ENCODE data around the gene LRFN4.
A peak's percentile ranks its signal among the peaks of the same experiment; 100 is the strongest.

LRFN4 gene

GRCh38 chr11:66834539-66834845 is 22.4 kb upstream of the LRFN4 start:
- Histone ChIP-seq H3K27ac (ENCODE audit: low read depth in 2 of 2, low read length in 2 of 2) (no peak overlapping the region), H3K4me3 (ENCODE audit: low read length in 2 of 2) (no peak overlapping the region), H3K27me3 (ENCODE audit: control insufficient read depth in 2 of 2, insufficient read depth in 2 of 2, low read length in 2 of 2) (no peaks in the 10 kb centered on the region), H3K4me1 (ENCODE audit: control insufficient read depth in 2 of 2, insufficient read depth in 2 of 2, low read length in 2 of 2) (no peaks in the 10 kb centered on the region), H3K9ac (ENCODE audit: low read depth in 1 of 2, low read length in 2 of 2) (no peak overlapping the region), H3K36me3 (ENCODE audit: control insufficient read depth in 2 of 2, insufficient read depth in 2 of 2, low read length in 2 of 2) (peaks cover 5 to 15% of the 10 kb centered on the region in 2 donors), H3K9me3 (ENCODE audit: control insufficient read depth in 2 of 2, low read length in 2 of 2) (no peaks in the 10 kb centered on the region)

GRCh38 chr11:66834943-66835342 is 21.9 kb upstream of the LRFN4 start:
- peaks cover 5 to 16% of the 10 kb centered on the region in 2 donors for H3K36me3 ChIP-seq (ENCODE audit: control insufficient read depth in 2 of 2, insufficient read depth in 2 of 2, low read length in 2 of 2)
- no peak overlapping the region for H3K4me3 ChIP-seq (ENCODE audit: low read length in 2 of 2)
- no peaks in the 10 kb centered on the region for H3K4me1 ChIP-seq (ENCODE audit: control insufficient read depth in 2 of 2, insufficient read depth in 2 of 2, low read length in 2 of 2)
- no peak overlapping the region for H3K27ac ChIP-seq (ENCODE audit: low read depth in 2 of 2, low read length in 2 of 2)
- no peaks in the 10 kb centered on the region for H3K27me3 ChIP-seq (ENCODE audit: control insufficient read depth in 2 of 2, insufficient read depth in 2 of 2, low read length in 2 of 2)
- no peak overlapping the region for H3K9ac ChIP-seq (ENCODE audit: low read depth in 1 of 2, low read length in 2 of 2)
- H3K9me3 ChIP-seq (ENCODE audit: control insufficient read depth in 2 of 2, low read length in 2 of 2), result no peaks in the 10 kb centered on the region

- H3K9me3 ChIP-seq (ENCODE audit: control insufficient read depth in 2 of 2, low read length in 2 of 2), result no peaks in the 10 kb centered on the region
- H3K27me3 ChIP-seq (ENCODE audit: control insufficient read depth in 2 of 2, insufficient read depth in 2 of 2, low read length in 2 of 2), result no peaks in the 10 kb centered on the region
- H3K9ac ChIP-seq (ENCODE audit: low read depth in 1 of 2, low read length in 2 of 2), result no peak overlapping the region
- no peak overlapping the region for H3K4me3 ChIP-seq (ENCODE audit: low read length in 2 of 2)
- H3K36me3 ChIP-seq (ENCODE audit: control insufficient read depth in 2 of 2, insufficient read depth in 2 of 2, low read length in 2 of 2), result peaks cover 8 to 22% of the 10 kb centered on the region in 2 donors
- H3K4me1 ChIP-seq (ENCODE audit: control insufficient read depth in 2 of 2, insufficient read depth in 2 of 2, low read length in 2 of 2), result no peaks in the 10 kb centered on the region
- H3K27ac ChIP-seq (ENCODE audit: low read depth in 2 of 2, low read length in 2 of 2), result no peak overlapping the region
These were observed 21.0 kb upstream of the LRFN4 start for GRCh38 chr11:66835768-66836405.

- peaks cover 22 to 24% of the 10 kb centered on the region in 2 donors for H3K4me1 ChIP-seq (ENCODE audit: control insufficient read depth in 2 of 2, insufficient read depth in 2 of 2, low read length in 2 of 2)
- H3K9me3 ChIP-seq (ENCODE audit: control insufficient read depth in 2 of 2, low read length in 2 of 2), result no peaks in the 10 kb centered on the region
- H3K36me3 ChIP-seq (ENCODE audit: control insufficient read depth in 2 of 2, insufficient read depth in 2 of 2, low read length in 2 of 2), result peaks cover 8 to 28% of the 10 kb centered on the region in 2 donors
- no peak overlapping the region for H3K4me3 ChIP-seq (ENCODE audit: low read length in 2 of 2)
- H3K27me3 ChIP-seq (ENCODE audit: control insufficient read depth in 2 of 2, insufficient read depth in 2 of 2, low read length in 2 of 2), result no peaks in the 10 kb centered on the region
- no peak overlapping the region for H3K9ac ChIP-seq (ENCODE audit: low read depth in 1 of 2, low read length in 2 of 2)
- H3K27ac ChIP-seq (ENCODE audit: low read depth in 2 of 2, low read length in 2 of 2), result no peak overlapping the region
These were observed 16.4 kb upstream of the LRFN4 start for GRCh38 chr11:66840317-66841091.

- Histone ChIP-seq H3K9ac (ENCODE audit: low read depth in 1 of 2, low read length in 2 of 2) (peak overlapping the region; percentile 95 to 97), H3K4me3 (ENCODE audit: low read length in 2 of 2) (peak overlapping the region; percentile 87 to 95), H3K9me3 (ENCODE audit: control insufficient read depth in 2 of 2, low read length in 2 of 2) (no peaks in the 10 kb centered on the region), H3K27me3 (ENCODE audit: control insufficient read depth in 2 of 2, insufficient read depth in 2 of 2, low read length in 2 of 2) (no peaks in the 10 kb centered on the region), H3K27ac (ENCODE audit: low read depth in 2 of 2, low read length in 2 of 2) (no peak overlapping the region), H3K36me3 (ENCODE audit: control insufficient read depth in 2 of 2, insufficient read depth in 2 of 2, low read length in 2 of 2) (peaks cover 12 to 41% of the 10 kb centered on the region in 2 donors), H3K4me1 (ENCODE audit: control insufficient read depth in 2 of 2, insufficient read depth in 2 of 2, low read length in 2 of 2) (peaks cover 22 to 24% of the 10 kb centered on the region in 2 donors)
These were observed 15.0 kb upstream of the LRFN4 start for GRCh38 chr11:66841861-66842260.

- H3K27ac ChIP-seq (ENCODE audit: low read depth in 2 of 2, low read length in 2 of 2), result peak overlapping the region; percentile 93 to 99
- no peaks in the 10 kb centered on the region for H3K27me3 ChIP-seq (ENCODE audit: control insufficient read depth in 2 of 2, insufficient read depth in 2 of 2, low read length in 2 of 2)
- peak overlapping the region; percentile 87 to 95 for H3K4me3 ChIP-seq (ENCODE audit: low read length in 2 of 2)
- no peaks in the 10 kb centered on the region for H3K9me3 ChIP-seq (ENCODE audit: control insufficient read depth in 2 of 2, low read length in 2 of 2)
- peaks cover 13 to 44% of the 10 kb centered on the region in 2 donors for H3K36me3 ChIP-seq (ENCODE audit: control insufficient read depth in 2 of 2, insufficient read depth in 2 of 2, low read length in 2 of 2)
- H3K4me1 ChIP-seq (ENCODE audit: control insufficient read depth in 2 of 2, insufficient read depth in 2 of 2, low read length in 2 of 2), result peaks cover 22 to 24% of the 10 kb centered on the region in 2 donors
- peak overlapping the region; percentile 95 to 97 for H3K9ac ChIP-seq (ENCODE audit: low read depth in 1 of 2, low read length in 2 of 2)
These were observed 14.4 kb upstream of the LRFN4 start for GRCh38 chr11:66842501-66842895.

- Histone ChIP-seq H3K27me3 (ENCODE audit: control insufficient read depth in 2 of 2, insufficient read depth in 2 of 2, low read length in 2 of 2) (no peaks in the 10 kb centered on the region), H3K4me1 (ENCODE audit: control insufficient read depth in 2 of 2, insufficient read depth in 2 of 2, low read length in 2 of 2) (peaks cover 22 to 24% of the 10 kb centered on the region in 2 donors), H3K36me3 (ENCODE audit: control insufficient read depth in 2 of 2, insufficient read depth in 2 of 2, low read length in 2 of 2) (peaks cover 16 to 43% of the 10 kb centered on the region in 2 donors), H3K9ac (ENCODE audit: low read depth in 1 of 2, low read length in 2 of 2) (peak within 1 kb of the TSS; percentile 95 to 97), H3K27ac (ENCODE audit: low read depth in 2 of 2, low read length in 2 of 2) (peak within 1 kb of the TSS; percentile 93 to 99), H3K9me3 (ENCODE audit: control insufficient read depth in 2 of 2, low read length in 2 of 2) (no peaks in the 10 kb centered on the region), H3K4me3 (ENCODE audit: low read length in 2 of 2) (peak within 1 kb of the TSS; percentile 87 to 95)
These were observed 13.7 kb upstream of the LRFN4 start, which contains the start of gene RCE1 for GRCh38 chr11:66842896-66843775. Gene RCE1 (plus strand): TSS chr11:66843441. CDS start chr11:66843456, 15 bp downstream.

- H3K9me3 ChIP-seq (ENCODE audit: control insufficient read depth in 2 of 2, low read length in 2 of 2), result no peaks in the 10 kb centered on the region
- peaks cover 12 to 43% of the 10 kb centered on the region in 2 donors for H3K36me3 ChIP-seq (ENCODE audit: control insufficient read depth in 2 of 2, insufficient read depth in 2 of 2, low read length in 2 of 2)
- H3K4me3 ChIP-seq (ENCODE audit: low read length in 2 of 2), result peak overlapping the region; percentile 87 to 95
- H3K4me1 ChIP-seq (ENCODE audit: control insufficient read depth in 2 of 2, insufficient read depth in 2 of 2, low read length in 2 of 2), result peaks cover 22 to 24% of the 10 kb centered on the region in 2 donors
- H3K9ac ChIP-seq (ENCODE audit: low read depth in 1 of 2, low read length in 2 of 2), result peak overlapping the region; percentile 94 to 95
- peak overlapping the region; percentile 93 to 99 for H3K27ac ChIP-seq (ENCODE audit: low read depth in 2 of 2, low read length in 2 of 2)
- H3K27me3 ChIP-seq (ENCODE audit: control insufficient read depth in 2 of 2, insufficient read depth in 2 of 2, low read length in 2 of 2), result no peaks in the 10 kb centered on the region
These were observed 12.9 kb upstream of the LRFN4 start for GRCh38 chr11:66843776-66844495.

- Histone ChIP-seq H3K36me3 (ENCODE audit: control insufficient read depth in 2 of 2, insufficient read depth in 2 of 2, low read length in 2 of 2) (peaks cover 12 to 37% of the 10 kb centered on the region in 2 donors), H3K4me1 (ENCODE audit: control insufficient read depth in 2 of 2, insufficient read depth in 2 of 2, low read length in 2 of 2) (peaks cover 22 to 24% of the 10 kb centered on the region in 2 donors), H3K27ac (ENCODE audit: low read depth in 2 of 2, low read length in 2 of 2) (no peak overlapping the region), H3K9me3 (ENCODE audit: control insufficient read depth in 2 of 2, low read length in 2 of 2) (no peaks in the 10 kb centered on the region), H3K27me3 (ENCODE audit: control insufficient read depth in 2 of 2, insufficient read depth in 2 of 2, low read length in 2 of 2) (no peaks in the 10 kb centered on the region), H3K4me3 (ENCODE audit: low read length in 2 of 2) (peak overlapping the region; percentile 87 to 95), H3K9ac (ENCODE audit: low read depth in 1 of 2, low read length in 2 of 2) (peak overlapping the region; percentile 94 to 95)
These were observed 12.2 kb upstream of the LRFN4 start for GRCh38 chr11:66844496-66845142.
